ENCODE results near the gene NKAIN1.
A peak's percentile ranks its signal among the peaks of the same experiment; 100 is the strongest.

The NKAIN1 gene

GRCh38 chr1:31163866-31164265 is 75.8 kb downstream of the NKAIN1 start:
- TF ChIP-seq CEBPB (IDR thresholded peaks at IDR 0.05) (no peak), TCF12 (IDR thresholded peaks at IDR 0.05; ENCODE audit: low read depth) (no peak), YY1 (IDR thresholded peaks at IDR 0.05; ENCODE audit: low read depth) (no peak), TAF1 (IDR thresholded peaks at IDR 0.05; ENCODE audit: low read depth) (no peak), TEAD4 (IDR thresholded peaks at IDR 0.05) (no peak), RAD21 (IDR thresholded peaks at IDR 0.05; ENCODE audit: low read depth) (no peak)

- TF ChIP-seq CREB1 (IDR thresholded peaks at IDR 0.05; ENCODE audit: low read depth), result no peak
- TF ChIP-seq TEAD4 (IDR thresholded peaks at IDR 0.05), result no peak
- no peak for TF ChIP-seq REST (IDR thresholded peaks at IDR 0.05; ENCODE audit: low read depth)
- TF ChIP-seq RAD21 (IDR thresholded peaks at IDR 0.05; ENCODE audit: low read depth), result no peak
- no peak for TF ChIP-seq EP300 (IDR thresholded peaks at IDR 0.05; ENCODE audit: borderline replicate concordance)
- no peak for TF ChIP-seq FOXM1 (IDR thresholded peaks at IDR 0.05; ENCODE audit: borderline replicate concordance, low read depth)
- TF ChIP-seq ZBTB7A (IDR thresholded peaks at IDR 0.05; ENCODE audit: low read depth), result no peak
- no peak for TF ChIP-seq EGR1 (IDR thresholded peaks at IDR 0.05)
- TF ChIP-seq MAX (IDR thresholded peaks at IDR 0.05), result no peak
- no peak for TF ChIP-seq YY1 (IDR thresholded peaks at IDR 0.05; ENCODE audit: low read depth)
- no peak for TF ChIP-seq CEBPB (IDR thresholded peaks at IDR 0.05)
- TF ChIP-seq TAF1 (IDR thresholded peaks at IDR 0.05; ENCODE audit: low read depth), result no peak
- TF ChIP-seq TCF12 (IDR thresholded peaks at IDR 0.05; ENCODE audit: low read depth), result no peak
- no peak for TF ChIP-seq NFIC (IDR thresholded peaks at IDR 0.05)
- TF ChIP-seq USF1 (IDR thresholded peaks at IDR 0.05), result no peak
These were observed 78.1 kb downstream of the NKAIN1 start for GRCh38 chr1:31161571-31161970.

- no peak; the same call in 1 of the 2 replicates for TF ChIP-seq TAF1 (IDR thresholded peaks at IDR 0.05; ENCODE audit: low read depth)
- TF ChIP-seq YY1 (IDR thresholded peaks at IDR 0.05; ENCODE audit: low read depth), result no peak
- TF ChIP-seq REST (IDR thresholded peaks at IDR 0.05; ENCODE audit: low read depth), result no peak
- no peak for TF ChIP-seq EGR1 (IDR thresholded peaks at IDR 0.05)
- no peak for TF ChIP-seq FOXM1 (IDR thresholded peaks at IDR 0.05; ENCODE audit: borderline replicate concordance, low read depth)
- TF ChIP-seq TCF12 (IDR thresholded peaks at IDR 0.05; ENCODE audit: low read depth), result no peak
- no peak for TF ChIP-seq NFIC (IDR thresholded peaks at IDR 0.05)
- no peak for TF ChIP-seq USF1 (IDR thresholded peaks at IDR 0.05)
- no peak for TF ChIP-seq MAX (IDR thresholded peaks at IDR 0.05)
- no peak for TF ChIP-seq CEBPB (IDR thresholded peaks at IDR 0.05)
- TF ChIP-seq EP300 (IDR thresholded peaks at IDR 0.05; ENCODE audit: borderline replicate concordance), result no peak
- TF ChIP-seq RAD21 (IDR thresholded peaks at IDR 0.05; ENCODE audit: low read depth), result no peak
- TF ChIP-seq CREB1 (IDR thresholded peaks at IDR 0.05; ENCODE audit: low read depth), result no peak
- TF ChIP-seq TEAD4 (IDR thresholded peaks at IDR 0.05), result no peak
- no peak for TF ChIP-seq ZBTB7A (IDR thresholded peaks at IDR 0.05; ENCODE audit: low read depth)
These were observed 79.6 kb downstream of the NKAIN1 start for GRCh38 chr1:31159869-31160611.

- TF ChIP-seq EGR1 (IDR thresholded peaks at IDR 0.05) (no peak), MAX (IDR thresholded peaks at IDR 0.05) (no peak), USF1 (IDR thresholded peaks at IDR 0.05) (no peak), NFIC (IDR thresholded peaks at IDR 0.05) (no peak), FOXM1 (IDR thresholded peaks at IDR 0.05; ENCODE audit: borderline replicate concordance, low read depth) (no peak), TCF12 (IDR thresholded peaks at IDR 0.05; ENCODE audit: low read depth) (no peak), CEBPB (IDR thresholded peaks at IDR 0.05) (no peak)
These were observed 80.4 kb downstream of the NKAIN1 start for GRCh38 chr1:31159323-31159722.

GRCh38 chr1:31155216-31155806 is 84.4 kb downstream of the NKAIN1 start:
- TF ChIP-seq TAF1 (IDR thresholded peaks at IDR 0.05; ENCODE audit: low read depth) (peak; percentile 20; the same call in 1 of the 2 replicates), TEAD4 (IDR thresholded peaks at IDR 0.05) (0 out of 2 replicates have a peak, but pooled peaks have one; percentile 19), FOXM1 (IDR thresholded peaks at IDR 0.05; ENCODE audit: borderline replicate concordance, low read depth) (no peak), MAX (IDR thresholded peaks at IDR 0.05) (peak; percentile 86), RAD21 (IDR thresholded peaks at IDR 0.05; ENCODE audit: low read depth) (no peak), REST (IDR thresholded peaks at IDR 0.05; ENCODE audit: low read depth) (no peak), ZBTB7A (IDR thresholded peaks at IDR 0.05; ENCODE audit: low read depth) (peak; percentile 95), NFIC (IDR thresholded peaks at IDR 0.05) (no peak), TCF12 (IDR thresholded peaks at IDR 0.05; ENCODE audit: low read depth) (no peak), EGR1 (IDR thresholded peaks at IDR 0.05) (peak; percentile 65; the same call in 1 of the 2 replicates), YY1 (IDR thresholded peaks at IDR 0.05; ENCODE audit: low read depth) (no peak), CREB1 (IDR thresholded peaks at IDR 0.05; ENCODE audit: low read depth) (no peak), USF1 (IDR thresholded peaks at IDR 0.05) (peak; percentile 82), CEBPB (IDR thresholded peaks at IDR 0.05) (no peak), EP300 (IDR thresholded peaks at IDR 0.05; ENCODE audit: borderline replicate concordance) (peak; percentile 21)

Measured in Ishikawa (cell line).